MM.1S (cell line): ENCODE results near the gene ZNF74.

Experiments
- CTCF ChIP-seq: fragments of 300-600 bp; sonication (generic); IDR thresholded peaks from 2 replicates; pipeline ENCODE4 v1.5.1; 2016; ENCODE audit warnings: antibody characterized with exemption, low read length, mixed read lengths
- EZH2 ChIP-seq: fragments of 300-600 bp; sonication (generic); optimal IDR thresholded peaks from 2 replicates; pipeline ENCODE3; 2017; ENCODE audit warnings: low read depth, mild to moderate bottlenecking, antibody characterized with exemption, low read length, mixed read lengths
- EZH2phosphoT487 ChIP-seq: fragments of 300-600 bp; sonication (generic); IDR thresholded peaks from 2 replicates; pipeline ENCODE4 v1.6.1; 2018; ENCODE audit warnings: antibody characterized with exemption, low read length

- no peak for TF ChIP-seq CTCF
- TF ChIP-seq EZH2: no peak
- TF ChIP-seq EZH2phosphoT487: no peak
Observed at GRCh38 chr22:20423008-20423905, 29.3 kb downstream of the ZNF74 start.
